IMR-90 (cell line): Measurements from ENCODE around the gene PBOV1. TPM values are rescaled to one million over a fixed set of nuclear protein-coding genes. Genes with fewer than 3 reads are reported as not detected.

ENCODE experiments used
- ATAC-seq: fragments of 200-7000 bp; cut with Tn5 transposase; 2 replicates; pipeline ENCODE4 v1.9.1; 2020; ENCODE audit warnings: low read depth, mild to moderate bottlenecking, moderate library complexity
- BruUV-seq: library from RNA; stranded (reverse); fragments of 400-500 nt; replicated peaks from 2 replicates; lab custom pipeline; 2021; lab: Mats Ljungman, UMichigan
- CTCF ChIA-PET: fragments of 300-600 bp; formaldehyde crosslinking; extraction: SDS; loops from one replicate; lab custom pipeline; 2021; ENCODE audit warnings: antibody characterized with exemption; lab: Yijun Ruan, JAX
- POLR2A ChIA-PET: fragments of 300-600 bp; sonication (Branson Sonifier 250); formaldehyde crosslinking; loops from one replicate; lab custom pipeline; 2022; ENCODE audit warnings: antibody characterized with exemption; ENCODE audit not compliant: unreplicated experiment; lab: Charles Lee
- DNase-seq: peaks from one replicate; pipeline ENCODE4 v3.0.0; 2013
- H2AFZ ChIP-seq: replicated peaks from 2 replicates; pipeline ENCODE3; 2013; ENCODE audit warnings: low read length, mild to moderate bottlenecking; ENCODE audit not compliant: poor library complexity
- H2AK5ac ChIP-seq: 2 replicates; pipeline ENCODE4 v1.6.1; 2013; ENCODE audit warnings: low read depth, low read length, inconsistent platforms
- H2AK9ac ChIP-seq: replicated peaks from 2 replicates; pipeline ENCODE3; 2013; ENCODE audit warnings: mild to moderate bottlenecking, low read depth, low read length, moderate library complexity; ENCODE audit not compliant: poor library complexity
- H2BK120ac ChIP-seq: 2 replicates; pipeline ENCODE4 v1.6.1; 2013; ENCODE audit warnings: low read depth, low read length, inconsistent platforms
- H2BK15ac ChIP-seq: 3 replicates; pipeline ENCODE4 v1.6.1; 2013; ENCODE audit warnings: low read depth, low read length, inconsistent platforms
- H2BK20ac ChIP-seq: 2 replicates; pipeline ENCODE4 v1.6.1; 2013; ENCODE audit warnings: low read depth, mild to moderate bottlenecking, inconsistent platforms, low read length, moderate library complexity
- H2BK5ac ChIP-seq: 2 replicates; pipeline ENCODE4 v1.6.1; 2013; ENCODE audit warnings: mild to moderate bottlenecking, low read depth, low read length, inconsistent platforms; ENCODE audit not compliant: poor library complexity, severe bottlenecking
- H3K14ac ChIP-seq: replicated peaks from 2 replicates; pipeline ENCODE4 v1.6.1; 2013; ENCODE audit warnings: low read depth, low read length, inconsistent platforms
- H3K18ac ChIP-seq: 2 replicates; pipeline ENCODE4 v1.6.1; 2013; ENCODE audit warnings: low read depth, low read length, control low read depth
- H3K23ac ChIP-seq: 2 replicates; pipeline ENCODE4 v1.6.1; 2013; ENCODE audit warnings: low read depth, low read length, inconsistent platforms
- H3K27ac ChIP-seq: 2 replicates; pipeline ENCODE4 v1.5.1; 2013; ENCODE audit warnings: mild to moderate bottlenecking, control low read depth, low read length; ENCODE audit not compliant: insufficient read depth
- H3K27me3 ChIP-seq: 2 replicates; pipeline ENCODE4 v1.6.1; 2013; ENCODE audit warnings: low read length; ENCODE audit not compliant: control insufficient read depth, insufficient read depth
- H3K36me3 ChIP-seq: 2 replicates; pipeline ENCODE4 v1.6.1; 2013; ENCODE audit warnings: low read length, mixed read lengths; ENCODE audit not compliant: control insufficient read depth, insufficient read depth
- H3K4ac ChIP-seq: 2 replicates; pipeline ENCODE4 v1.6.1; 2013; ENCODE audit warnings: low read depth, low read length, inconsistent platforms
- H3K4me1 ChIP-seq: 2 replicates; pipeline ENCODE4 v1.6.1; 2013; ENCODE audit warnings: low read length, mixed read lengths; ENCODE audit not compliant: control insufficient read depth, insufficient read depth
- H3K4me2 ChIP-seq: 2 replicates; pipeline ENCODE4 v1.6.1; 2013; ENCODE audit warnings: low read depth, mild to moderate bottlenecking, control low read depth, low read length, moderate library complexity
- H3K4me3 ChIP-seq: 2 replicates; pipeline ENCODE4 v1.5.1; 2013; ENCODE audit warnings: low read depth, mild to moderate bottlenecking, control low read depth, low read length, moderate library complexity; ENCODE audit not compliant: insufficient read depth
- H3K56ac ChIP-seq: 2 replicates; pipeline ENCODE4 v1.6.1; 2013; ENCODE audit warnings: low read length, inconsistent platforms; ENCODE audit not compliant: insufficient read depth; ENCODE audit errors: extremely low read depth
- H3K79me1 ChIP-seq, 2 experiments: 2 replicates each; pipeline ENCODE4 v1.6.1; 2013; ENCODE audit warnings: low read length in 2 of 2, inconsistent platforms in 1 of 2, low read depth in 1 of 2
- H3K9ac ChIP-seq: 2 replicates; pipeline ENCODE4 v1.6.1; 2013; ENCODE audit warnings: low read depth, low read length, control low read depth
- H3K9me1 ChIP-seq: 2 replicates; pipeline ENCODE4 v1.6.1; 2013; ENCODE audit warnings: low read length, inconsistent platforms; ENCODE audit not compliant: insufficient read depth
- H3K9me3 ChIP-seq: 2 replicates; pipeline ENCODE4 v1.6.1; 2013; ENCODE audit warnings: low read length; ENCODE audit not compliant: control insufficient read depth, insufficient read depth
- H4K20me1 ChIP-seq: 2 replicates; pipeline ENCODE4 v1.6.1; 2013; ENCODE audit warnings: low read length, inconsistent platforms; ENCODE audit not compliant: insufficient read depth
- H4K5ac ChIP-seq: 2 replicates; pipeline ENCODE4 v1.6.1; 2013; ENCODE audit warnings: mild to moderate bottlenecking, low read depth, low read length, control low read depth
- H4K8ac ChIP-seq, 2 experiments: 2 replicates each; pipeline ENCODE4 v1.6.1; 2013; ENCODE audit warnings: low read depth in 2 of 2, low read length in 2 of 2, control low read depth in 1 of 2, inconsistent platforms in 1 of 2
- H4K91ac ChIP-seq: 2 replicates; pipeline ENCODE4 v1.6.1; 2013; ENCODE audit warnings: low read depth, low read length, inconsistent platforms; ENCODE audit not compliant: insufficient read depth
- FOS ChIP-seq: fragments of 150-350 bp; IDR thresholded peaks from 2 replicates; pipeline ENCODE4 v1.6.1; 2016; ENCODE audit warnings: low read depth, low read length
- MAFK ChIP-seq: IDR thresholded peaks from 2 replicates; pipeline ENCODE4 v1.6.1; 2012; ENCODE audit warnings: low read depth, low read length, improper control_type of control experiment
- RFX5 ChIP-seq: IDR thresholded peaks from 2 replicates; pipeline ENCODE4 v1.8.0; 2012; ENCODE audit warnings: low read depth, mild to moderate bottlenecking, low read length, moderate library complexity
- WGBS, 2 experiments: methylation state at CpG; one replicate each; pipeline versions ENCODE4 v1.1.5 to v1.1.7; 2013; ENCODE audit warnings: missing lambda C conversion rate in 2 of 2; ENCODE audit not compliant: insufficient read length in 1 of 2; ENCODE audit errors: extremely low coverage in 2 of 2; 5-methylcytosine and 5-hydroxymethylcytosine counted together
- dilution Hi-C: fragments of 300-500 bp; cut with HindIII; formaldehyde crosslinking; loops from one replicate; pipeline ENCODE4 v1.14.3; 2018; ENCODE audit warnings: low sequenced_read_pairs; ENCODE audit not compliant: unreplicated experiment
- in situ Hi-C: fragments of 300-500 bp; cut with MboI; formaldehyde crosslinking; loops from 3 replicates; pipeline ENCODE4 v1.14.3; 2019; ENCODE audit warnings: low sequenced_read_pairs, inconsistent platforms, mixed read lengths
- intact Hi-C: fragments of 100-400 bp; cut with micrococcal nuclease; formaldehyde crosslinking; loops from 2 replicates; pipeline ENCODE4 v1.10.0; 2022
- polyA plus RNA-seq, 3 experiments: library from polyadenylated mRNA; depleted of rRNA; stranded (reverse); fragments of >200 nt; gene quantifications; 2 replicates each; pipeline ENCODE4 v1.2.3, GENCODE V29; 2012; ENCODE audit warnings: low replicate concordance in 1 of 3
- total RNA-seq: library from RNA; depleted of rRNA; stranded (reverse); fragments of >200 nt; gene quantifications from 2 replicates; pipeline ENCODE4 v1.2.3, GENCODE V29; 2012

Gene PBOV1
- total and polyA plus RNA-seq, 2 of the 4 experiments (the other 2 are of a cell fraction), result not detected

DNA sequence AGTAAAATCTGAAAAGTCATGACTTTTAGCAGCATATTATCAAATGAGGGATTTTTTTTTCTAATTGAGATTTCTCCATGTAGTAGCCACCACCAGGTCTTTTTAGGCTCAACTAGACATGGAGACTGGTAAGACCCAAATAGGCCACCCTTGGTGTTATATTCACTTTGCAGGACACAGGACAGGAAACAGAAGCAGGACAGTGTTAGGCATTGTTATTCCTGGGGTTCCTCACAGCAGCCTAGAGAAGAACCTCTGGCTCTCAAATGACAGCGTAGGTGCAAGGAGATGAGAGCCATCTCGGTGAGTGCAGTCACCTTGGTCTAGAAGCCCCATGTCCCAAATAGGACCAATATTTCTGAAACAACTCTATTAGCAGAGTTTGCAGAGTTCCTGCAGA is 19.2 kb upstream of the PBOV1 start:
- no peak overlapping the region for H3K27ac ChIP-seq
- intact Hi-C loops, result no loop called here
- BruUV-seq, result no TSS peak
- no peak overlapping the region for H3K18ac ChIP-seq
- no peaks in the 10 kb centered on the region for H3K36me3 ChIP-seq
- ATAC-seq, result no peak
- H3K56ac ChIP-seq, result no peak overlapping the region
- no peak overlapping the region for H2AK5ac ChIP-seq
- H2AFZ ChIP-seq, result no peak overlapping the region
- H2BK5ac ChIP-seq, result no peak overlapping the region
- no peaks in the 10 kb centered on the region for H3K9me3 ChIP-seq
- CTCF ChIA-PET, result interaction anchor here (0.7 kb wide), 1 partner anchor 626 kb away, joined by 3 read pairs; no protein-coding TSS in a partner anchor
- no peak overlapping the region for H4K8ac ChIP-seq
- H3K9ac ChIP-seq, result no peak overlapping the region
- POLR2A ChIA-PET, result no interaction called here
- H2BK15ac ChIP-seq, result no peak overlapping the region
- DNase-seq, result no peak
- no peaks in the 10 kb centered on the region for H3K9me1 ChIP-seq
- no peak overlapping the region for H3K4ac ChIP-seq
- no CpG with 5 or more reads among the region's 2 CpGs for WGBS, 2 experiments
- no peak overlapping the region for H2AK9ac ChIP-seq
- no peak overlapping the region for H4K5ac ChIP-seq
- no peaks in the 10 kb centered on the region for H3K4me1 ChIP-seq
- no peak overlapping the region for H3K14ac ChIP-seq
- dilution Hi-C loops, result no loop called here
- no peak overlapping the region for H3K4me3 ChIP-seq
- H2BK120ac ChIP-seq, result no peak overlapping the region
- in situ Hi-C loops, result no loop called here
- H3K4me2 ChIP-seq, result no peak overlapping the region
- TF ChIP-seq RFX5 (no peak), MAFK (no peak), FOS (no peak)
- H2BK20ac ChIP-seq, result no peak overlapping the region
- H4K20me1 ChIP-seq, result no peaks in the 10 kb centered on the region
- peaks cover 7% of the 10 kb centered on the region for H3K27me3 ChIP-seq
- H3K23ac ChIP-seq, result no peak overlapping the region
- no peaks in the 10 kb centered on the region for H3K79me1 ChIP-seq
- no peak overlapping the region for H4K91ac ChIP-seq
